Left kidney (tissue), 2 donors: ENCODE measurements around the gene CCDC183. TPM values are rescaled to one million over a fixed set of nuclear protein-coding genes. Genes with fewer than 3 reads are reported as not detected.
A peak's percentile ranks its signal among the peaks of the same experiment; 100 is the strongest.
"Not testable (repeated sequence)": the region's sequence is repeated elsewhere in the genome, so short reads cannot be mapped to it uniquely, and the experiment has no call there.

Experiments used
- DNase-seq: peaks from one replicate; pipeline ENCODE4 v3.0.0-alpha.2; 2013
- polyA plus RNA-seq: library from polyadenylated mRNA; unstranded; fragments of 120-200 nt; gene quantifications from one replicate; pipeline ENCODE4 v1.2.1, GENCODE V29; 2013; ENCODE audit not compliant: insufficient read length

The CCDC183 gene
- polyA plus RNA-seq, 1 donor = 5.5 TPM

DNA sequence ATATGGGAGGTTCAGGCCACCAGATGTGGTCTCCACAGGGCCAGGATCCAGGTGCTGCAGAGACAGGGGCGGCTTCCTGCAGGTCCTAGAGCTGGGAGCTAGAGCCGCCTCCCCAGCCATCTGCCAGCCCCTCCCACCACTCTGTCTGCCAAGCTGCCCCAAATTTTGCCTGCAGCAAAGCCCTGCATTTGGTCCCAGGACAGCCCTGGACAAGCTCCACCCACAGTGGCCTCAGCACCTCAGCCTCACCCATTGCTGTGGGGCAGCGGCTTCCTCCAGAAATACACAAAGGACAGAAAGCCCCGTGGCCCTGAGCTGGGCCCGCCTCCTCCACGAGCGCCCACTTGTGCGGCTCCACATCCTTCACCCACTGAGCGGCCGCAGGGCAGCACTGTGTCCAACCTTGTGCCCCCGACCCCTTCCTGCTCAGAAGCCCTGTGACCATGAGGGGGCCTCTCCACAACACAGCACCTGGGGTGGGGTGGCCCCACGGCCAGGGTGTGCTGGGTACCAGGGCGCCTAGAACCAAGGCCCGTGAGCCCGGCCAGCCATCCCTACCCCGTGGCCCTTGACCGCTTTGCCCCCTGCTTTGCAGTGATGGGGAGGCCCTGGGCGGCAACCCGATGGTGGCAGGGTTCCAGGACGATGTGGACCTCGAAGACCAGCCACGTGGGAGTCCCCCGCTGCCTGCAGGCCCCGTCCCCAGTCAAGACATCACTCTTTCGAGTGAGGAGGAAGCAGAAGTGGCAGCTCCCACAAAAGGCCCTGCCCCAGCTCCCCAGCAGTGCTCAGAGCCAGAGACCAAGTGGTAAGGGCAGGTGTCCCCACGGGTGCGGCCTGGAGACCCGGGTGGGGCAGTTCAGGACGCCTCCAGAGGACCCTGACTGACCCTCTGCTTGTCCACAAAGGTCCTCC is 42.4 kb downstream of the CCDC183 start:
- no peak for DNase-seq

DNA sequence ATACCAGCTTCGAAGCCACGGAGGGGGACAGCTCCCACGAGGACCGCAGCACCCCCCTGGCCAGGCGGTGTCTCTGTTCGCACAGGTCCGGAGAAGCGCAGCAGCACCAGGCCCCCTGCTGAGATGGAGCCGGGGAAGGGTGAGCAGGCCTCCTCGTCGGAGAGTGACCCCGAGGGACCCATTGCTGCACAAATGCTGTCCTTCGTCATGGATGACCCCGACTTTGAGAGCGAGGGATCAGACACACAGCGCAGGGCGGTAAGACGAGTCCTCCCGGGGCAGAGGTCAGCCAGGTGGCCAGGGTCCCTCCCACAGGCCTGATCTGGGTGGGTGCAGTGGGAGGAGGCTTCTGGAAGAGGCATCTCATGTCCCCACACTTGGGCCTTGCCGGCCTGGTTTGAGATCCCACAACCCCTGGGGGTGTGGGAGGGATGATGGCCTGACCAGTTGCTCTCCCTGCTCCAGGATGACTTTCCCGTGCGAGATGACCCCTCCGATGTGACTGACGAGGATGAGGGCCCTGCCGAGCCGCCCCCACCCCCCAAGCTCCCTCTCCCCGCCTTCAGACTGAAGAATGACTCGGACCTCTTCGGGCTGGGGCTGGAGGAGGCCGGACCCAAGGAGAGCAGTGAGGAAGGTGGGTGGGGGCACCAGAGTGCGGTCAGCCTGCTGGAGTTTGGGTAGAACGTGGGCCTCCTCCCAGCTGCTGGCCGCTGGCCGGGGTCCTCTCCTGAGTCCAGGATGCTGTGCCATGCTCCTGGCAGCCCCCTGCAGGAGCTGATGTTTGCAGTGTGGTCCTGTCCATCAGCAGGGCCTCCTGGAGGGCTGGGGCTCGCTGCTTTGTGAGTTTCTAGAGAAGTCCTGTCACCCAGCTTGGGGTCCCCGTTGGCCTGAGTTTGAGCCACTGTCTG is 43.3 kb downstream of the CCDC183 start:
- no peak for DNase-seq

DNA sequence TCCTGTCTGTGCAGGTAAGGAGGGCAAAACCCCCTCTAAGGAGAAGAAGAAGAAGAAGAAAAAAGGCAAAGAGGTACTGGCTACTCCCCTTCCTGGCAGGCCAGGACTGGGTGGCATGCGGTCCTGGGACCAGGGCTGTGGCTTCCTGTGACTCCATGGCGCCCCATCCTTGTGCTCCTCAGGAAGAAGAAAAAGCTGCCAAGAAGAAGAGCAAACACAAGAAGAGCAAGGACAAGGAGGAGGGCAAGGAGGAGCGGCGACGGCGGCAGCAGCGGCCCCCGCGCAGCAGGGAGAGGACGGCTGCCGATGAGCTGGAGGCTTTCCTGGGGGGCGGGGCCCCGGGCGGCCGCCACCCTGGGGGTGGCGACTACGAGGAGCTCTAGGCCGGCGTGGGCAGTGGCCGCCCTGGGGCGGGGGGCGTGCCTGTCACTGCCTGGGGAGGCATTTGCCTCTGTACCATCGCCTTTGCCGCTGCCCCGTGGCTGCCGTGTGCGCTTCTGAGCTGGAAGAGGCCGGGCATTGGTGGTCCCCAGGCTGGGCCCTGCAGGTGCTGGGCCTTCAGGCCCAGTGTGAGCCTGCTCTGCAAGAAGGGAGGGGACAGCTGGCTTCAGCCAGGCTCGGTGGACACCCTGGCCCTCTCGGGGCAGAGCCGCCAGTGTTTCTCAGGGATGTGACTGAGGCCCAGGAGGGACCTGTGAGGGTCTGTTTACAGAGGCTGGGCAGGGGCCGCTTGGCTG is 44.2 kb downstream of the CCDC183 start:
- no peak for DNase-seq

DNA sequence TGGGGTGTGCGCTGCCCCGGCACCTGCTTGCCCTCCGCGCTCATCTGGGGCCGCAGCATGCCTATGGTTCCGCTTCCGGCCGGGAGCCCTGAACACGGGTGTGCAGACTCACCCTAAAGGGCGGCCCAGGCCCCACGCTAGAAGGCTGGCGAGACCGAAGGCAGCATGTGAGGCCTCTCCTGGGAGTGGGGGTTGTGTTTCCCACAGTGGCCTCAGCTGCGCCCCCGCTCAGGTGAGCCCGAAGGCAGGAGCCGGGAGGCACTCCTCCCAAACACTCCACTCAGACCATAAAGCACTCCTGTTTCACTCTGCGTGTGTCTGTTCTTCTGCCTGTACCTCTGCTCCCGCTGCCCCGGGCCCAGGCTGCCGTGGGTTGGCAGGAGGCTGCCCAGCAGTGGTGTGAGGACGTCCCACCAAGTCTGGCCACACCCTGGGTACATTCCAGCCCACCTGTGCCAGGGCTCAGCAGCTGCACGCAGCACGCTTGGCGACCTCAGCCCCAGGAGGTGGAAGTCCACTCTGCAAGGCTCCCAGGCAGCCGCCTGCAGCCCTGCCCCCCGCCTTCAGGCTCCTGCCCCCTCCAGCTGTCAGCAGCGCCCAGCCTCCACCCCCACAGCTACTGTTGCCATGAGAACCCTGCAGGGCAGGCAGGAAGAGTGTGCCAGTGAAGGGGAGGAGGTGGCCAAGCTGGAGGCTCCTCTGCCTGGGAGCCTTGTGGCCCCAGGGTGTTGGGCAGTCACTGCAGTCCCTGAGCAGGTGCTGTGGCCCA is 44.9 kb downstream of the CCDC183 start:
- DNase-seq = no peak

DNA sequence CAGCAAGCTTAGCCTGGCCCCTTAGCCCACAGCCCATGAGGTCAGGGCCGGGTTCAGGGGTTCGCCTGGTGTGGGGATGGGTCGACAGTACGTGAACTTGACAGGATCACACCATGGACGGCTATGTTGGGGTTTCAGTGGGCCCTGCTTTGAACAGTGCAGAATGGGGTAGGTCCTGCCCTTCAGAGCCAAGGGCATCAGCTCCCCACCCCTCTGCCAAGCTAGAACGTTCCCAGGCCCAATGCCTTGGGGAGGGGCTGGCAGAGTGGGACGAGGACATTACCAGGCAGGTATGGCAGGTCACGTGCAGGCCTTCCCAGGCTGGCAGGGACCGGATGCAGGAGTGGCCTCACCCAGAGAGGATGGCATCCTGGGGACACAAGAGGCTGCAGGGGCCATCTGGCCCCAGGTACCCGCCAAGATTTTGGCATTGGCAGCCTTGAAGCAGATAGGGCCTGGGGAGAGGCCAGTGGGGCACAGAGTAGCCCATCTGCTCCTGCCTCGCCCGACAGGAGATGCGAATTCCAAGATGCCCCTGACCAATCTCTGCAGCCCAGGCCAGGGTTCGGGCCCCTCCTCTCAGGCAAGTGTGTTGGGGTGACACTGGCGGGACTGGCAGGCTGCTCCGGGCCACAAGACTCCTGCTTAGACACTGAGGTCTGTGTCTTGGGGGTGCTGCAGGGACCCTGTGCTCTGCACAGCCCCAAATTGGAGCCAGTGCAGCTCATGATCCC is 45.7 kb downstream of the CCDC183 start:
- not testable (repeated sequence) for DNase-seq

DNA sequence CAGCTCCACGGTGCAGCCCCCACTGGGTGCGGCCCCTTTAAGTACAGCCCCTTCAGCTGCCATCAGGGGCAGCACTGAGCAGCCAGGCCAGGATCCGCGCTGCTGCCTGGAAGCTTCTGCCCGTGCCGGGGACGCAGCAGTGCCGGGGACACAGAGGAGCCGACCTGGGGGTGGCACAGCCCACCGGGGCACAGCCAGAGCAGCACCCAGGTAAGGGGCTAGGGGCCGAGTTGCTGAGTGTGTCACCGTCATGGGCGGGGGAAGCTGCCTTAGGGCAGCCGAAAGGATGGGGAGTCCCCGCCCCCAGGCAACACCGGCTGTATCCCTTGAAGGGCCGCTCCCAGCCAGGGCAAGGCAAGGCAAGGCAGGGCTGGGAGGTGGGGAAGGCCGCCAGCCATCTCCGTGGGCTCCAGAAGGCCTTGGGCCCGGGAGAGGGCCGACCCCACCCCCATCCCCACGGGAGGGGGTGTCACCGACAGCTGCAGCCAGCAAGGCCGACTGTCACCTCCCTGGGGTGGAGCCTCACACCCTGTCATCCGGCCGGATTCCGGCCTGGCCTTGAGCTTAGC is 46.3 kb downstream of the CCDC183 start, which contains the start of gene AJM1:
Gene AJM1 (plus strand): TSS at position 99 of the 569 bp plus-strand sequence. CDS start 1,937 bp downstream, outside the sequence.
- peak; percentile 72 for DNase-seq

DNA sequence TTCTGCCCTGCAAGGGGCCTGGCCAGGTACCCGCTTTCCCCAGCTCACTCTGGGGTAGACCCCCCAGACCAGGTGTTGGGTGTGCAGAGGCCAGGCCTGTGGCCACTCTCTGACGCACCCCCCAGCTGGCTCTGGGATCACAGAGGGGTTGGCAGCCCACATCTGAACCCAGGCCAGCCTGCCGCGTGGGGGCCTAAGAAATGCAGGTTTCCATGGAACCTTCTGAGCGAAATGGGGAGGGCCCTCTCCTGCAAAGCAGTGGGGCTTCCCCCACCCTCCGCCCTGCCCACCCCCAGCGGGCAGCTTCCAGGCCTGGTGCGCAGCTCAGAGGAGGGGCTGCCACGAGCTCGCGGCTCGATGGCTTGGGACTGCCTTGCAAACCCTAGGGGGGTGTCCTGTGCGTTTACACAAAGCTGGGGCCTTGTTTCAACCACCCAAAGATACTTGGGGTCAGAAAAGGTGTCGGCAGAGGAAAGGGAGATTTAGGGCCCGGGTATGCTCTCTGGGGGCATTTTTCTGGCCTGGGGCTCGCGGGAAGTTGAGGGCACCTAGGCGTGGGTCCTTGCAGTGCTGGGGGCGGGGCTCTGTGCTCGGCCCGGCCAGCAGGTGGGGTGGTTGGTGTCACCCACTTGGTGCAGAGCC is 47.1 kb downstream of the CCDC183 start:
- DNase-seq = not testable (repeated sequence)

DNA sequence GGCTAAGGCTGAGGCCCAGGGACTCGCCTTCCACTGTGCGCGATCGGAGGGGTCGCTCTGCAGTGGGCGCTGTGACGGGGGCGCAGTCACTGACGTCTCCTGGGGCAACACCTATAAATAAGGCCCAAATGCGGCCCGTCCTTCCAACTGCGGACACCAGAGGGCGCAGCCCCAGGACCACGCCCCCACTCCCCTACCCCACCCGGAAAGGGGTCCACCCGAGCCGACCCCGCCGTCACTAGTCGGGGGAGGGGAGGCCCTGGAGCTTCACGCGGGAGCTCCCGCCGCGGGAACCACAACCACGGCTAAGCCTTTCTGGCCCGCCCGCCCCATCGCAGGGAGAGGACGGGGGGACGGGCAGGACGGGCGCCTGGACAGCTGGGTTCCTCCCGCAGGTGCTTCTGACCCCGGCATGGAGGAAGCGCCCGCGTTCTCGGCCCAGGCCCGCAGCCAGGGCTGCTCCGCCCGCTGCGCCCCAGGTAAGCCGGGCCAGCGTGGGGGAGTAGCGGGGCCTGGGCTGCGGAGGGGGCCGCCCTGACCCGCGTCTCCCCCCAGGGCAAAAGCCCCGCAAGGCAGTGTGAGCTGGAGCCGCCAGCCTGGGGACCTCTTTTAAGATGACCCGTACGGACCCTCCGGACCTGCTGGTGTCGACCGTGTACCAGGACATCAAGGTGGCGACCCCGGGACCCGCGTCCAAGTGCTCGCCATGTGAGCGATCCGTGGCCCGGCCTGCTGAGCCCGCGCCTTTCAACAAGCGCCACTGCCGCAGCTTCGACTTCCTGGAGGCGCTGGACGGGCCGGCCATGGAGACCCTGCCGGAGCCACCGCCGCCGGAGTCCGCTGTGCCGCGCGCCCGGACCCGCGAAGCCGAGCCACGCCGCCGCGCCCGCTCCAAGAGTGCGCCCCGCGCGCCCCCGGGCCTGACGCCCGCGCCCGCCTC is 47.9 kb downstream of the CCDC183 start:
- DNase-seq = not testable (repeated sequence)

DNA sequence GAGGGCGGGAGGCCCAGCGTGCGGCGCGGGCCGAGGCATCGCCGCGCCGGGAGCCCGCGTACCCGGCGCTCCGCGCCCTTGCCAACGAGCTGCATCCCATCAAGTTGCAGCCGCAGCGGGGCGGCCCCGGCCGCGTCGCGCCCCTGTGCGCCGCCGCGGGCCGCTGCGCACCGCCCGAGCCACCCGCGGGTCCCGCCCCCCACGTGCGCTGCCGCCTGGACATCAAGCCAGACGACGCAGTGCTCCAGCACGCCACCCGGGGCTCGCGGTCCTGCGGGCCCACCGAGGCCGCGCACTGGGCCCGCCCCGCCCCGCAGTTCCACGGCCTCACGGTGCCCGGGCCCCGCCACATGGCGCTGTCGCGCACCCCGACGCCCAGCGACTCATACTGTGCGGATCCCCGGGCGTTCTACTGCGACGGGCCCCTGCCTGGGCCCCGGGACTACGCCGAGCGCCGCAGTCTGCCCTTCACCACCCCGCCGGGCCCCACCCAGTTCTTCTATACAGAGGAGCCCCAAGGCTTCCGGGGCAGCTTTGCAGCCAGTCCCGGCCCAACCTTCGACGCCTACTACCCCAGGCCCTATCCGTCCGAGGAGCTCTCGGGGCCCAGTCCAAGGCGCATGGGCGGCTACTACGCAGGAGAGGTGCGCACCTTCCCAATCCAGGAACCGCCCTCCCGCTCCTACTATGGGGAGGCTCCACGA is 48.8 kb downstream of the CCDC183 start:
- DNase-seq = no peak

DNA sequence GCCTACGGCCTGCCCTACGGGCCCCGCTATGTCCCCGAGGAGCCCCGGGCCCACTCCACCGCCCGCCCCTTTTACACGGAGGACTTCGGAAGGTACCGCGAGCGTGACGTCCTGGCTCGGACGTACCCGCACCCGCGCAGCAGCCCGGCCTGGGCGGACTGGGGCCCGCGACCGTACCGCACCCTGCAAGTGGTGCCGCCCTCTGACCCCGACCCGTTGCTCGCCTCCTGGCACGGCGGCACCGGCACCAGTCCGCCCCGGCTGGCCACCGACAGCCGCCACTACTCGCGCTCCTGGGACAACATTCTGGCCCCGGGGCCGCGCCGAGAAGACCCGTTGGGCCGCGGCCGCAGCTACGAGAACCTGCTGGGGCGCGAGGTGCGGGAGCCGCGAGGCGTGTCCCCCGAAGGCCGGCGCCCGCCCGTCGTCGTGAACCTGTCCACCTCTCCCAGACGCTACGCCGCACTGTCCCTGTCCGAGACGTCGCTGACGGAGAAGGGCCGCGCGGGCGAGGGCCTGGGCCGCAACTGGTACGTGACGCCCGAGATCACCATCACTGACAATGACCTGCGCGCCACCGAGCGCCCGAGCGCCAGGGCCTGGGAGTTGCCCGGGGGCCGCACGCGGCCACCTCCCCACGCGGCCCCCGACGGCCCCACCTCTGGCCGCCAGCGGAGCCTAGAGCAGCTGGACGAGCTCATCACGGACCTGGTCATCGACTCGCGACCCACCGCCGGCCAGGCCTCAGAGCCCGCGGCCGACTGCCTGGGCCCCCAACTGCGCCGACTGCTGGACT is 49.5 kb downstream of the CCDC183 start:
- DNase-seq = no peak

DNA sequence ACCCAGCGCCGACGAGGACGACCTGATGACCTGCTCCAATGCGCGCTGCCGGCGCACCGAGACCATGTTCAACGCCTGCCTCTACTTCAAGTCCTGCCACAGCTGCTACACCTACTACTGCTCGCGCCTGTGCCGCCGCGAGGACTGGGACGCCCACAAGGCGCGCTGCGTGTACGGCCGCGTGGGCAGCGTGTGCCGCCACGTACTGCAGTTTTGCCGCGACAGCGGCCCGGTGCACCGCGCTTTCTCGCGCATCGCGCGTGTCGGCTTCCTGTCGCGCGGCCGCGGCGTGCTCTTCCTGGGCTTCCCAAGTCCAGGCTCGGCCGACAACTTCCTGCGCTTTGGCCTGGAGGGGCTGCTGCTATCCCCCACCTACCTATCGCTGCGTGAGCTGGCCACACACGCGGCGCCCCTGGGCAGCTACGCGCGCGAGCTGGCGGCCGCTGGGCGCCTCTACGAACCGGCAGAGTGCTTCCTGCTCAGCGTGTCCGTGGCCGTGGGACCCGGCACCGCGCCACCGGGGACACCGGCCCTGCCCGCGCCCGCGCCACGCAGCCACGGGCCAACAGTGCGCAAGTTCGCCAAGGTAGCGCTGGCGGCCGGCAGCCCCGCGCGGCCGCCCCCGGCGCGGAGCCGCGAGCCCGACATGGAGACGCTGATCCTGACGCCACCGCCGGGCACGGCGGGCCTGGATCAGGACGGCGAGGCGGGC is 50.4 kb downstream of the CCDC183 start:
- no peak for DNase-seq

DNA sequence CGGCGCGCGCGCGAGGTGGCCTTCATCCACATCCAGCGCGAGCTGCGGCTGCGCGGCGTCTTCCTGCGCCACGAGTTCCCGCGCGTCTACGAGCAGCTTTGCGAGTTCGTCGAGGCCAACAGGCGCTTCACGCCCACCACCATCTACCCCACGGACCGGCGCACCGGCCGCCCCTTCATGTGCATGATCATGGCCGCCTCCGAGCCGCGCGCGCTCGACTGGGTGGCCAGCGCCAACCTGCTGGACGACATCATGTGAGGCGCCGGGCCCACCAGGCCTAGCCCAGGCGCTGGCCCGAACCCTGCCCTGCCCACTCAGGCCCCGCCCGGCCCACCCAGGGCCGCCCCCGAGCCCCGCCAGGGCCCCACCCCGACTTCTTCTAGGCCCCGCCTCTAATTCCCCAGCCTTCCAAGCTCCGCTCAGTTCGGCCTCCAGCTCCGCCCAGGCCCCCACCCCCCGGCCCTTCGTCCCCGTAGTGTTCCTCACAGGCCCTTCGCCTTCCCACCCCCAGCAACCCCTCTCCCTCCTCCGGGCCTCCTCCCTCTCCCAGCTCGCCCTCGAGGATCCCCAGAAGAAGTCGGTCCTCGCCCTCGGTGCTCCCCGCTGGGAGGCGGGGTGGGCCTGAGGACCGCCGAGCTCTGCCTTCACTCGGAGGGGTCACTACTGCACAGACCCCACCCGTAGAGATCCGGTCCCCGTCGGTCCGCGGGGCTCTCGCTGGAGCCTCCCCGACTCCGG is 51.1 kb downstream of the CCDC183 start:
- no peak for DNase-seq

DNA sequence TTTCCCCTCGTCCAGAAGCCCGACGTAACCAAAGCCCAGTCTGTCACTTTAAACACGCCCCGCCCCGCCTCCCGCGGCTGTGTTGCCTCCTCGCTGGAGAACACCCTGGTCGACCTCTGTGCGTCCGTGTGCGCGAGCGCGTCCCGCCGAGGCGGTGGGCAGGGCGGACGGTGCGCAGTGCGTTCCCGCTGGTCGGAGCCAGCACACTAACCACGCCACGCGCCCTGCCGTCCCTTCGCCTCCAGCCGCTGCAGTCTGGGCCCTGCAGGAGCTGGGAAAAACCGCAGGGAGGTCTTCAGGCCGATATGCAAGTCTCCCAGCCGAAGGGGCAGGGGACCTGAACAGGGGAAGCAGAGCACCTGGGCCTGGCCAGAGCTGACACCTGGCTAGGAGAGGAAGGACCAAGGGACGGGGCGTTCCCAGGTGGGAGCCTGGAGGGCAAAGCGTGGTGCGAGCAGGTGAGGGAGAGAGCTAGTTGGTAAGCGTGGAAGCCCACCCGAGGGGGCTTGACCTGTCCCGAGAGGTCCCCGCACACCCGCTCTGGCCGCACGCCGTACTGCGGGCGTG is 51.8 kb downstream of the CCDC183 start:
- no peak for DNase-seq

DNA sequence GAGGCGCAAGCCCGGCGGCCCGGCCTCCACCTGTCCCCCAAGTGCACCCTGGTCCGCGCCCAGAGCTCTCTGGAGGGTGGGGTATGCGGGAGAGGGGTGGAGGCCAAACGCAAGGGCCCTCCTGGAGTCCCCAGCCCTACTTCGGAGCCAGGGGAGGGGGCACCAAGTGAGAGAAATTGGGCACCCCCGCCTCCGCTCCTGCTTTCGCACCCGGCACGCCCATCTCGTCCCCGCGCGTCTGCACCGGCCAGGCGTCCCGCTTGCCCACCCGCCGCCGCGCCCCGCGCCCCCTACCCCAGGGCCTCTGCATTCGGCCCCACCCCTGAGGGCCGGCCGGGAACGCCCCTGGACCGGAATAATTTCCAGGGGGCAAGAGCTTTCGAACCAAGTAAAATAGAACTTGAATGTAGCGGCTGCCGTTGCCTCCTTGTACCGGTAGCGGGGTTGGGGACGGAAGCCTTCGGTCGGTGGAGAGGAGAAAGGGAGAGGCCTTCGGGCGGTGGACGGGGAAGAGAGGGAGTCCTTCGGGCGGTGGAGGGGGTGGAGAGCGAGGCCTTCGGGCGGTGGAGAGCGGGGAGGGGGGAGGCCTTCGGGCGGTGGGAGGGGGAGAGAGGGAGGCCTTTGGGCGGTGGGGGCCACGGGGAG is 52.4 kb downstream of the CCDC183 start:
- no peak for DNase-seq
